ENCODE results near the gene ZNF155.
A peak's percentile ranks its signal among the peaks of the same experiment; 100 is the strongest.

The ZNF155 gene

DNA sequence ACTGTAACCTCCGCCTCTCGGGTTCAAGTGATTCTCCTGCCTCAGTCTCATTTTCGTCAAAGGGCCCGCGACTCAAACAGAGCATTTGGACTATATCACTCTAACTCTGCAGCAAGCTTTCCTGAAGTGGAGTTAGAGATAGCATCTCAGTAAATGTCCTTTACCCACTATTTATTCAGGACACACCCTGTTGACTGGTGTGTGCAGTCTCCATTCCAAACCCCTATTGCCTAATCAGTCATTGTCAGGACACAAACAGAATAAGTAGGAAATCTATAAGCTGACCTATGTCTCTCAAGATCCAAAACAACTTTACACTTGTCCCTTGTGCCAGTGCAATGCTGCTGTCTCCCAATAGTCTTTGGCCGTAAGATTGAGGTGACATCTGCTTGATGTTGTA is 42.6 kb downstream of the ZNF155 start:
- TF ChIP-seq, protein P1, sequence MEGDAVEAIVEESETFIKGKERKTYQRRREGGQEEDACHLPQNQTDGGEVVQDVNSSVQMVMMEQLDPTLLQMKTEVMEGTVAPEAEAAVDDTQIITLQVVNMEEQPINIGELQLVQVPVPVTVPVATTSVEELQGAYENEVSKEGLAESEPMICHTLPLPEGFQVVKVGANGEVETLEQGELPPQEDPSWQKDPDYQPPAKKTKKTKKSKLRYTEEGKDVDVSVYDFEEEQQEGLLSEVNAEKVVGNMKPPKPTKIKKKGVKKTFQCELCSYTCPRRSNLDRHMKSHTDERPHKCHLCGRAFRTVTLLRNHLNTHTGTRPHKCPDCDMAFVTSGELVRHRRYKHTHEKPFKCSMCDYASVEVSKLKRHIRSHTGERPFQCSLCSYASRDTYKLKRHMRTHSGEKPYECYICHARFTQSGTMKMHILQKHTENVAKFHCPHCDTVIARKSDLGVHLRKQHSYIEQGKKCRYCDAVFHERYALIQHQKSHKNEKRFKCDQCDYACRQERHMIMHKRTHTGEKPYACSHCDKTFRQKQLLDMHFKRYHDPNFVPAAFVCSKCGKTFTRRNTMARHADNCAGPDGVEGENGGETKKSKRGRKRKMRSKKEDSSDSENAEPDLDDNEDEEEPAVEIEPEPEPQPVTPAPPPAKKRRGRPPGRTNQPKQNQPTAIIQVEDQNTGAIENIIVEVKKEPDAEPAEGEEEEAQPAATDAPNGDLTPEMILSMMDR (conservative IDR thresholded peaks at IDR 0.05; ENCODE audit: control insufficient read depth, insufficient read depth, low read depth, low read length), result no peak
- no peak overlapping the region for H3K4me3 ChIP-seq (ENCODE audit: control insufficient read depth, low read depth, low read length)
- DNase-seq (ENCODE audit: low read depth), result no peak

DNA sequence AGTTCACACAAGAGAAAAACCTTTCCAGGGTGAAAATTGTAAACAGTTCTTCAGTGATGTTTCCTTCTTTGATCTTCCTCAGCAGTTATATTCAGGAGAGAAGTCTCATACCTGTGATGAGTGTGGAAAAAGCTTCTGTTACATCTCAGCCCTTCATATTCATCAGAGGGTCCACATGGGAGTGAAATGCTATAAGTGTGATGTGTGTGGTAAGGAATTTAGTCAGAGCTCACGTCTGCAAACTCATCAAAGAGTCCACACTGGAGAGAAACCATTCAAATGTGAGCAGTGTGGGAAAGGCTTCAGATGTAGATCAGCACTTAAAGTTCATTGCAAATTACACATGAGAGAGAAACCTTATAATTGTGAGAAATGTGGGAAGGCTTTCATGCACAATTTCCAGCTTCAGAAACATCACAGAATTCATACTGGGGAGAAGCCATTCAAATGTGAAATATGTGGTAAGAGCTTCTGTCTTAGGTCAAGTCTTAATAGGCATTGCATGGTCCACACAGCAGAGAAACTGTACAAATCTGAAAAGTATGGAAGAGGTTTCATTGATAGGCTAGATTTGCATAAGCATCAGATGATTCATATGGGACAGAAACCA is 48.1 kb downstream of the ZNF155 start:
- H3K4me3 ChIP-seq (ENCODE audit: control insufficient read depth, low read depth, low read length), result no peak overlapping the region

DNA sequence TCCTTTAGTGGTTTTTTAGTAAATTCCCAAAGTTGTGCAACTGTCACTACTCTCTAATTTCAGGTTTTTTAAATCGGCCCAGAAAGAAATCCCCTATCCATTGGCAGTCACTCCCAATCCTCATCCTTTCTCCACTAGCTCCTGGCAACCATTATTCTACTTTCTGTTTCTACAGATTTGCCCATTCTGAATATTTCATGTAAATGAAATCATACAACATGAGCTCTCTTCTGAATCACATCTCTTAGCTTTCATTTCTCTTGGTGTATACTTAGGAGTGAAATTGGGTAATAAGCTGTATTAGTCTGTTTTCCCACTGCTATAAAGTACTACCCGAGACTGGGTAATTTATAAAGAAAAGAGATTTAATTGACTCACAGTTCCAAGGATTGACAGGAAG is 58.2 kb downstream of the ZNF155 start:
- no peak overlapping the region for H3K4me3 ChIP-seq (ENCODE audit: control insufficient read depth, low read depth, low read length)
- no peak for DNase-seq (ENCODE audit: low read depth)
- TF ChIP-seq, protein P1 (conservative IDR thresholded peaks at IDR 0.05; ENCODE audit: control insufficient read depth, insufficient read depth, low read depth, low read length), result no peak

More for the DNA sequence above, 48.1 kb downstream of the ZNF155 start:
- DNase-seq (ENCODE audit: low read depth), result peak; percentile 5
- TF ChIP-seq, protein P1 (conservative IDR thresholded peaks at IDR 0.05; ENCODE audit: control insufficient read depth, insufficient read depth, low read depth, low read length), result no peak
